HL-60/S4 treated with retinoic acid at 250 ng/mL for 4 days and 3 days (cell line): ENCODE results near the gene CAMSAP3.
"Not testable (repeated sequence)": the region's sequence is repeated elsewhere in the genome, so short reads cannot be mapped to it uniquely, and the experiment has no call there.

Experiments
- in situ Hi-C: fragments of 300-500 bp; cut with MboI; formaldehyde crosslinking; loops from 2 replicates; pipeline ENCODE4 v1.7.0; 2022; ENCODE audit warnings: low sequenced_read_pairs

CAMSAP3 gene

DNA sequence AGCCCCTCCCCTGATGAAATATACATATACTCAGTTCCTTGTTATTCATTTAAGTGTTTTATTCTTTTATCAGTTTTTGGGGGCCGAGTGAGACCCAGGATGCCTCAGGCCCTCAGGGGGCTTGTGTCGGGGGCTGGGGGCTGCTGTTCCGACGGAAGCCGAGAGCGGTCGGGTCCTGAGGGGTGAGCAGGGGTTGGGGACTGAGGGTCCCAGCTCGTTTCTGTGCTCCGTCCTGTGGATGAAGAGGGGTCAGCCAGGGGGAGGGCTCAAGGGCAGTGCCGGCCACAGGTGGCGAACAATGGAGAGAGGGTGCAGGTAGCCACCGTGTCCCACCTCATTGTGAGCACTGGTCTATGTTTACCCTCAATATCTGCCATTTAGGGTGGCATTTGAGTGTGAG, 35.9 kb downstream of the CAMSAP3 start:
- in situ Hi-C loops, result no loop called here

DNA sequence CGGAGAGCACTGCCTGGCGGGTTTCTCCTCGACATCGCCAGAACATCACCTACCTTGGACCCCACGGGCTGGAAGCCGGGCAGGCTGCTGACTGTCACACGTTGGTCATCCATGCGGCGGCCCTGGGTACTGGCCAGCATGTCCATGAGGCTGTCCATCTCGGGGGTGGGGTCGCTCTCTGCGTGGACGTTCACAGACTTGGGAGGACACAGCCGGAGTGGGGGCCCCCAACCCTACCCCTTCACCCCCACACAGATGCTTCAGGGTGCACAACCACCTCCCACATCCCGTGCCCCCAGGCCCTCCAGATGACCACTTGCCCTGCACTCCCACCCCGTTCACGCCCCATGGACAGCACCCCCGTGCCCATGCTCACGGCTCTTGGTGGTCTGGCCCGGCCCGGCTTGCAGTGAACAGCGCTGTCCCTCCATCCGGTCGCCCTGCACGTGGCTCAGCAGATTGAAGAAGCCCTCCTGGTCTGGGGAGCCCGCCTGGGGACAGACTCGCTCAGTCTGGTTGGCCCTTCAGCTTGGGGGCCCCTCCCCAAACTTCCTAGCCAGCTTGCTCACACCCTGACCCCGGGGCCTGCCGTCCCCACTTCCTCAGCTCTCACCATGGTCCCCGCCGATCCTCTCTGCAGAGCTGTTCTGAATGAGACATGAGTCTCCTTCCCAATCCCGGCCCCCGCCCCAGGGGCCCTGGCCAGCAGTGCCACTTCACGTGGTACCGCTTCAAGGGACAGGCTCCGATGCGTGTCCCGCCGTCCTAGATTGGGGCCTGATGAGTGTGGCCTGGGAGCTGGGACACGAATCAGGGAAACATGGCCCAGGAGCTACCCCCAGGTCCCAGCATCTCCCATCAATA, 36.9 kb downstream of the CAMSAP3 start:
- in situ Hi-C loops, result no loop called here

DNA sequence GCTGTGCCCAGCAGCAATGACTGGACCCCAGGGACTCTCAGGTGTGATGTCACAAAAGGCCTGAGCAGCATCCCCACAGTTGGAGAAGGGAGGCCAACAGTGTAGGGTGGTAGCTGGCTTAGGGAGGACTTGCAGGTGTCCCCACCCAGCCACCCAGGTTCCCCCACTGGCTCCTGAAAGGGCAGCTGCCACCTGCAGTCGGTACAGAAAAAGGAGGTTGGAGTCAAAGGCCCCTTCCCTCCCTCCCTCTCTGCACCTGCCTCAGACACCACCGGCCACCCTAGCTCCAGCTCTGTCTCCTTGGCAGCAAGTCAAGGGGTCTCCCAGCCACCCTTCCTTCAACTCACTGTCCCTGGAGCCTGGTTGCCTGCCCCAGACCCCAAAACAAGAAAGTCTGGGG, 38.0 kb downstream of the CAMSAP3 start, which contains the start of gene PCP2:
Gene PCP2 (minus strand): TSS at position 22 of the 400 bp plus-strand sequence. CDS start 262 bp downstream, outside the sequence.
- in situ Hi-C loops, result no loop called here

DNA sequence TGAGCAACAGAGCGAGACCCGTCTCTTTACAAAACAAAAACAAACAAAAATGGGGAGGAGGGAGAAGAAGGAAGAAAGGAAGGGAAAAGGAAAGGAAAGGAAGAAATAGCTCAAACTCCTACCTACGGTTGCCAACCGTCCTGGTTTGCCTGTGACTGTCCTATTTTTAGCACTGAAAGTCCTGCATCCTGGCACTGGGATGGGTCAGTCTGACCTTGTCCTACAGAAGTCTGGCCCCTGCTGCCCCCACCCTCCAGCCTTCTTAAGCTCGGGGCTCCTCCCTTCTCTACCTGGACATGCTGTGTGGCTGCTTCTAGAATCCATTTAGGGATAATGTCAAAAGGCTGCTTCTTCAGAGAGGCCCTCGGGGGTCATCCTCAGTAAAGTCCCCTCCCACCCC, 40.0 kb downstream of the CAMSAP3 start:
- in situ Hi-C loops, result no loop called here

DNA sequence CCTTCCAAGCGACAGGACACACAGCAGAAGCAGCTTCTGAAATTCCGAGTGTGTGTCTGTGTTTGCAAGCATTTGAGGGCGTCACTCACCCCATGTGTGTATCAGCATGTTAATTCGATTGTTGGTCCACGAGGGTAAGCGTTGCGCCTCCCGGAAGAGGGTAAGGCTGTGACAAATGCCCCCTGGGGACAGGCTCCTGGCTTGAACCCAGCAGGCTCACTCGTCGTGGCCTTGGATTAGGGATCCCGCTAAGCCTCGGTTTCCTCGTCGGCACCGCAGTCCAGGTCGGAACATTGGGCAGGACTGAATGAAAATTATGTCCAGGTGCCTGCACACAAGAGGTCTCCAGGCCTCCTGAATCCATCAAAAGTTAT, 40.6 kb downstream of the CAMSAP3 start:
- in situ Hi-C loops, result no loop called here

DNA sequence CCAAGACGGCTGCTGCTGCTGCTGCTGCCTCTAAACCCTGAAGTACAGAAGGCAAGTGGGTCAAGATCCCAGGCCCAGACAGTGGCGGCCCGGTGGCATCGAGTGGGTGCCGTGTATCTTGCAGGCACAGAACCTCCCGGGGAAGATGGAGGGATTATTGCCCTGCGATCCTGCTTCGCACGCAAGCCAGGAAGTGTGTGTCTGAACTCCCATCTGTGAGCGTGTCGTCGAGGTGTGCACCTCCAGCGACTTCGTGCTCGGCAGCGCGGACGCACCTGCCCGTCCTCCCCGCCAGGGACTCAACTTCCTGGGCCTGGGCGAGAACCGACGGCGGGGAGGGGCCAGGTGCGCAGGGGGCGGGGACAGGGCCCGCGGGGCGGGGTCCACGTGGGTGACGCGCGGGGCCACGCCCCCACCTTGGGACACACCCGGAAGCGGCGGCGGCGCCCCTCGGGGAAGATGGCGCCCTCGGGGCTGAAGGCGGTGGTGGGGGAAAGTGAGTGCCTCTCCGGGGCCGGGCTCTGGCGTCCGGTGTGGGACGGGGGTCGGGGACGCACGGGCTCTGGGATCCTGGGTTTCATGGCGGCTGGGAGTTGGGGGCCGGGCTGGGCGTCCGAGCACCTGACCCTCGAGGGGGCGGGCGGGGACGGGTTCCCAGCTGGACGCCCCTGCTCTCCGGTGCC, 41.2 kb downstream of the CAMSAP3 start, which contains the start of gene STXBP2:
Gene STXBP2 (plus strand): TSS at position 420 of the 683 bp plus-strand sequence. CDS start 40 bp downstream, at position 460.
- in situ Hi-C loops, result no loop called here

DNA sequence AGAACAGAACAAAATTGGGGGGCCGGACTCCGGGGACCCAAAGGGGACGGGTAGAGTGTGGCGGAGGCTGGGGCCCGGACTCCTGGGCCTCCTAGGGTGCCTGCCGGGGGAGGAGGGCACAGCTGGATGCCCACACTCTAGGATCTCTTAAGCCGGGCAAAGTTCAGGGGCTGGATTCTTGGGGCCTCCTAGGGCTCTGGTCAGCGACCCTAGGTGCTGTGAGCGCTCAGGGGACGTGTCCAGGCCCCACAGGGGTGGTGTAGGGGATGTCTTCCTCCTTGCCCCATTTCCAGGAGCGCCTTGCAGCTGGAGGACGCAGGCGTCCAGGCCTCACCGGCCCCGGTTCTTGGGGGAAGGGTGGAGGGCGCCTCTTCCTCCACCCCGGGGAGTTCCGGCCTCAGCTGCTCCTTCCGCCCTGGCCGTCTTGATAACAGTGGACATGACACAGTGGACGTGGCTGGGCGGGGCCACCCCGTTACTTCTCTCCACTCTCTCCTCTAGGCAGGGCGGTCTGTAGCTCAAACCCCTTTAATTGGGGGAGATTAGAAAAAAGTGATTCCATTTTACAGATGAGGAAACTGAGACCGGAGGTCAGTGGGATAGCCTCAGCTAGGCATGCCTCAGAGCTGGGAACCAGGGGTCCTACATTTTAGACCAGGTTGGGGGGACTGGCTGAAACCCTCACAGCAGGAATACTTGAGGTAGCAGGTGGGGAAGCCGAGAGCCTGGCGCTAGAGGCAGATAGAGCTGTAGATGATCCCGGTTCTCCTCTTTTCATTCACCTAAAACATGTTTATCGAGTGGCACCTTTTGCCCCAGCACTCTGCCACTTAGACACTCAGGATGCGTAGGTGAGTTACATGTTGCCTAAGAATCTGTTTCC, 42.0 kb downstream of the CAMSAP3 start:
- in situ Hi-C loops, result no loop called here

DNA sequence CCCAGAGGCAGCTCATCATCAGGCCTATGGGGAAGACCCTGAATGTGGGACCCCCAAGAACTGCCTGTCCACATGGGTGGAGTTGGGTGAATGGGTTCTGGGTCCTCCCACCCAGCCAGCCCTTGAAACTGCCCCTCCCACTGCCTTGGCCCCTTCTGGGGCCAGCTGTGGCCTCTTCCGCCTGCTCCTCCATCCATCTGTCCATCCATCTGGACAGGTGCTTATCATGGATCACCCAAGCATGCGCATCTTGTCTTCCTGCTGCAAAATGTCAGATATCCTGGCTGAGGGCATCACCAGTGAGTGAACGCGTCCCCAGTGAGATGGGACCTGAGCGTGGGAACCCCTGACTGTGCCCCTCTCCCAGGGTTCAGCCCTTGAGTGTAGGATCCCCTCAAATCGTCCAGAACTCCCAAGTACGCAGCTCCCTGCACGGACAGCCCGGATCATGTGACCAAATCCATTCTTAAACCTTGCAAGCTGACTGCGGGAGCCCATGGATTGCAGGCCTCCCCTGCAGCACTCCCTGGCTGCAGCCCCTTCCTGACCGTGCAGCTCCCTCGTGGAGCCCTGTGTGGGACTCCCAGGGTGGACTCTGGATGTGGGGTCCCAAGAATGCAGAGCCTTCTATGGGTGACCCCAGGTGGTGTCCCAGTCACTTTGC, 43.3 kb downstream of the CAMSAP3 start:
- in situ Hi-C loops, result no loop called here

DNA sequence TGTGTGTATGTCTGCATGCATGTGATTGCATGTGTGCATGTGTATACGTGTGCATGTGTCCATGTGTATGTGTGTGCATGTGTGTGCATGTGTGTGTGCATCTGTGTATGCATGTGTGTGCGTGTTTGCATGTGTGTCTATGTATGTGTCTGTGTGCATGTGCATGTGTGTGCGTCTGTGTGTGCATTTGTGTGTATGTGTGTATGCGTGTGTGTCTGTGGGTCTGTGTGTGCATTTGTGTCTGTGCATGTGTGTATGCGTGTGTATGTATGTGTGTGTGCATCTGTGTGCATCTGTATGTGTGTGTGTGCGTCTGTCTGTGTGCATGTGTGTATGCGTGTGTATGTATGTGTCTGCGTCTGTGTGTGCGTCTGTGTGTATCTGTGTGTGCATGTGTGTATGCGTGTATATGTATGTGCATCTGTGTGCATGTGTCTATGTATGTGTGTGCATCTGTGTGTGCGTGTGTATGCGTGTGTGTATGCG, 44.2 kb downstream of the CAMSAP3 start:
- in situ Hi-C loops, result no loop called here

DNA sequence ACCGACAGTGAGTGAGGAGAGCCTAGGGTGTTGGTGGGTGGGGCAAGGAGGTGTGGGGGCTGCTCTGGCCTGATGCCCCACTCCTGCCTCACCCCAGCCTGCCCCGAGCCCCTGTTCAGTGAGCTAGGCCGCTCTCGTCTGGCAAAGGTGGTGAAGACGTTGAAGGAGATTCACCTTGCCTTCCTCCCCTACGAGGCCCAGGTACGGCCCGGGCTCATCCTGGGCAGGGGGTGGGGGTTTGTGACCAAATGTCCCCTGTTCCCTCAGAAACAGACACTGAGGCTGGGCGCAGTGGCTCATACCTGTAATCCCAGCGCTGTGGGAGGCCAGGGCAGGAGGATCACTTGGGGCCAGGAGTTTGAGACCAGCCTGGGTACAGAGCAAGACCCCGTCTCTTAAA, 45.1 kb downstream of the CAMSAP3 start:
- in situ Hi-C loops, result no loop called here

DNA sequence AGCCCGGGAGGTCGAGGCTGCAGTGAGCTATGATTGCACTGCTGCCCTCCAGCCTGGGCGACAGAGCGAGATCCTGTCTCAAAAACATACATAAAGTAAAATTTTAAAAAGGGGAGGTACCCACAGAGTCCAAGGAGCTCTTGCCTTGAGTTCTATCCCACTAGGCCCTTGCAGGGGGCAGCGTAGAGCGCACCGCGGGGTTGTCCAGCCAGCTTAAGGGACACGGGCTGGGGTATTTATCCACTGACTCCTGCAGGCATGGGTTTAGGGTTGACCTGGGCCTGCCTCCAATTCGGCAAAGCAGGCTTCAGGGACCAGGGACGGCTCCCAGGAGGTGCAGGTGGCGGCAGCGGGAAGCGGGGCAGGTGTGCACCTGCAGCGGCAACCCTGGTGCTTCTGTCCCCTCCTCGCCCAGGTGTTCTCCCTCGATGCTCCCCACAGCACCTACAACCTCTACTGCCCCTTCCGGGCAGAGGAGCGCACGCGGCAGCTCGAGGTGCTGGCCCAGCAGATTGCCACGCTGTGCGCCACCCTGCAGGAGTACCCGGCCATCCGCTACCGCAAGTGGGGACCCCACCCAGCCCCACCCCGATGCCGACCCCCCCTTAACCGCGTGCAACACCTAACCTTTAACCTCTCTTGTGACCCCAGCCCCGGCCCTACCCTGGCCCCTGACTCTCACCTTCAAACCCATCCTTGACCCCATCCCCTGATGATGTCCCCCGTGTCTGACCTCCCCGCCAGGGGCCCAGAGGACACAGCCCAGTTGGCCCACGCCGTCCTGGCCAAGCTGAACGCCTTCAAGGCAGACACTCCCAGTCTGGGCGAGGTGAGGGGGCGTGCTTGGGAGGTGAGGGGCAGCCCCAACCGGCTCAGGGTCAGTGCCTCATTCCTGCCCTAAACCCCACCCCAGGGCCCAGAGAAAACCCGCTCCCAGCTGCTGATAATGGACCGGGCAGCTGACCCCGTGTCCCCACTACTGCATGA, 45.9 kb downstream of the CAMSAP3 start:
- in situ Hi-C loops, result no loop called here

DNA sequence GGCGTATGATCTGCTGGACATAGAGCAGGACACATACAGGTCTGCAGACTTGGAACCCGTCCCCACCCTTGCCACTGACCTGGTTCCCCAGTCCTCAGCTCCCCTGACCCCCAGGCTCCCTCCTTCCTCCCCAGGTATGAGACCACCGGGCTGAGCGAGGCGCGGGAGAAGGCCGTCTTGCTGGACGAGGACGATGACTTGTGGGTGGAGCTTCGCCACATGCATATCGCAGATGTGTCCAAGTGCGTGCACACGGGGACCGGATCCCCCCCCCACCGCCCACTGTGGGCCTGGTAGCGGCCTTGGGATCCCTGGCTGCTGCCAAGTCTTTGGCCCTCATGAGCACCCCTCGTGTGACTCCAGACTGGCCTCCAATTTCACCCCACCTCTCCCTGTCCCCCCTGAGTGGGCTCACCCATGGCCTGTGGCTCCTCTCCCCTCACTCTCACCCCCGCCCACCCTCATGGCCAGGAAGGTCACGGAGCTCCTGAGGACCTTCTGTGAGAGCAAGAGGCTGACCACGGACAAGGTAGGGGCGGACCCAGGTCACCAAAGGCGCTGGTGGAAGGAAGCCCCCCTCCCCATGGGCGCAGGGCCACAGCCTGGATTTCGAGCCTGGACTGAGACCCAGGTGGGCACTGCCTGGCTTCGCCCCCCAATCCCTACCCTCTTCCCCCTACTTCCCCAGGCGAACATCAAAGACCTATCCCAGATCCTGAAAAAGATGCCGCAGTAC, 46.8 kb downstream of the CAMSAP3 start:
- in situ Hi-C loops, result no loop called here

DNA sequence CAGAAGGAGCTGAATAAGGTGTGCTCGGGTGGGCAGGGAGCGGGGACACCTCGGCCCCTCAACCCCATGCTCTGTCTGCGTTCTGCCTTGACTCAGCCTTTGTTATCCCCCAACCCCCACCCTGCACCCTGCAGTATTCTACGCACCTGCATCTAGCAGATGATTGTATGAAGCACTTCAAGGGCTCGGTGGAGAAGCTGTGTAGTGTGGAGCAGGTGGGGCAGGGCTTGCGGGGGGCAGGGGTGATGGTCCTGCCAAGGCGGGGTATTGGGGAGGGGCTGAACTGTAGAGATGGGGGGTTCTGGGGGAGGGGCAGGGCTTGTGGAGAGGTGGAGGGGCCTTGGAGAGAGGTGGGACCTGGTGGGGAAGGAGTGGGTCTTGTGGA, 47.4 kb downstream of the CAMSAP3 start:
- in situ Hi-C loops, result no loop called here

DNA sequence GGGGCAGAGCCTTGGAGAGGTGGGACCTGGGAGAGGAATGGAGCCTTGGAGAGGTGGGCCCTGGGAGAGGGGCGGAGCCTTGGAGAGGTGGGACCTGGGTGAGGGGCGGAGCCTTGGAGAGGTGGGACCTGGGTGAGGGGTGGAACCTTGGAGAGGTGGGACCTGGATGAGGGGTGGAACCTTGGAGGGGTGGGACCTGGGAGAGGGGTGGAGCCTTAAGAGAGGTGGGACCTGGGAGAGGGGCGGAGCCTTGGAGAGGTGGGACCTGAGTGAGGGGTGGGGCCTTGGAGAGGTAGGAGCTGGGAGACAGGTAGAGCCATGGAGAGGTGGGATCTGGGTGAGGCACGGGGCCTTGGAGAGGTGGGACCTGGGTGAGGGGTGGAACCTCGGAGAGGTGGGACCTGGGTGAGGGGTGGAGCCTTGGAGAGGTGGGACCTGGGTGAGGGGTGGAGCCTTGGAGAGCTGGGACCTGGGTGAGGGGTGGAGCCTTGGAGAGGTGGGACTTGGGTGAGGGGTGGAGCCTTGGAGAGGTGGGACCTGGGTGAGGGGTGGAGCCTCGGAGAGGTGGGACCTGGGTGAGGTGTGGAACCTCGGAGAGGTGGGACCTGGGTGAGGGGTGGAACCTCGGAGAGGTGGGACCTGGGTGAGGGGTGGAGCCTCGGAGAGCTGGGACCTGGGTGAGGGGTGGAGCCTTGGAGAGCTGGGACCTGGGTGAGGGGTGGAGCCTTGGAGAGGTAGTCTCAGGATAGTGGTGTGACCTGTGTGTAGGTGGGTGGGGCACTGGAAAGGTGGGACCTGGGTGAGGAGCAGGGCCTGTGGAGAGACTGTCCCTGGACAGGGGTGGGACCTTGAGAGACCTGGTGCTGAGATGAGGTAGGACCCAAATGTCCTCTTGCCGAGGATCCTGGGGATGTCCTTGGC, 48.2 kb downstream of the CAMSAP3 start:
- in situ Hi-C loops, result not testable (repeated sequence)

DNA sequence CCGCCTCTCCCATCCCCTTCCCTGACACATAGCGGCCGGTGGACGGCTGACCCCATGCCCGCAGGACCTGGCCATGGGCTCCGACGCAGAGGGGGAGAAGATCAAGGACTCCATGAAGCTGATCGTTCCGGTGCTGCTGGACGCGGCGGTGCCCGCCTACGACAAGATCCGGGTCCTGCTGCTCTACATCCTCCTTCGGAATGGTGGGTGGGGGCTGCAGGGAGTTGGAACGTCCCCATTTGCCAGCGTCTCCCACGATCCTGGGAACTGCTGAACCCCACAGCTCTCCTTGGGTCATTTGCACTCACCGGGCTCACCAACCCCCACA, 48.9 kb downstream of the CAMSAP3 start:
- in situ Hi-C loops, result no loop called here

DNA sequence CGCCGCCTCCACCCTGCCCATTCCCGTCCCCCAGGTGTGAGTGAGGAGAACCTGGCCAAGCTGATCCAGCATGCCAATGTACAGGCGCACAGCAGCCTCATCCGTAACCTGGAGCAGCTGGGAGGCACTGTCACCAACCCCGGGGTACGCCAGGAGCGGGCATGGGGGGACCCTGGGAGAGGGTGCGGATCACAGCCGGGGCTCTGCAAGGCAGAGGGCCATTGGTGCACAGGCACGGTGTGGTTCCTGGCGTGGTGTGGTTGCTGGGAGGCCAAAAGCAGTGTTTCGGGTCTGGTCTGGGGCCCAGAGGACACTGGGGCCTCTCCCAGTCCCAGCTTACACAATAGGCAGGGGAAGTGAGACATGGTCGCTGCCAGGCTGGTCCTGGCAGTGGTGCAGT, 49.5 kb downstream of the CAMSAP3 start:
- in situ Hi-C loops, result no loop called here

DNA sequence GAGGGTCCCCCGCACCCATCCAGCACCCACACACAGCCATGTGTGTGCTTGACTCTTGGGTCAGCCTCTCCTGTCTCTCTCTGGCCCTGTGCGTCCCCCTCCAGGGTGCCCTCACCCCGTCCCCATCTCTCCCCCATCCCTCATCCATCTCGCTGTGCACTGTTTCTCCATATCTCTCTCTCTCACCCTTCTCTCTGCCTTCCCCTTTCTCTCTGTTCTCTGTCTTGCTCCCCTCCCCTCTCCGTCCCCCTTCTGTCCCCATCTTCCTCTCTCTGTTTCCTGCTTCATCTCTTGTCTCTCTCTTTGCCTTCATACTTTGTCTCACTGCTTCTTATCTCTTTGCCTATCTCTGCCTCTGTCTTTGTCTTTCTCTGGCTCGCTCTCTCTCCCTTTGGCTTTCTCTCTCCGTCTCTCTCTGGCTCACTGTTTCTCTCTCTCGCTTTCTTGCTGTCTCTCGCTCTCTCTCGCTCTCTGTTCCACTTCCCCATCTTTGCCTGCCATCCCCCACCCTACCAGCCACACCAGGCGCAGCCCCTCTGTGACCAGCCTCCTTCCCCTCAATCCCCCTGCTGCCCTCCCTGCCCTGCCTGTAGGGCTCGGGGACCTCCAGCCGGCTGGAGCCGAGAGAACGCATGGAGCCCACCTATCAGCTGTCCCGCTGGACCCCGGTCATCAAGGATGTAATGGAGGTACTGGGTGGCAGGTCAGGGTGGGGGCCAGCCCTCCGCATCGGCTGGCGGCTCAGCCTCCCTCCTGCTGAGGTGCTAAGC, 50.2 kb downstream of the CAMSAP3 start:
- in situ Hi-C loops, result no loop called here
